Measurements from ENCODE around the gene NELFA.

The NELFA gene

GRCh38 chr4:1983053-1983845 is 25.5 kb downstream of the NELFA start:
- Histone ChIP-seq H3K4me1 (ENCODE audit: control insufficient read depth, insufficient read depth, low read length) (no peaks in the 10 kb centered on the region), H3K9me3 (ENCODE audit: control insufficient read depth, low read length) (no peaks in the 10 kb centered on the region), H3K9ac (ENCODE audit: low read length) (no peak overlapping the region), H3K27me3 (ENCODE audit: control insufficient read depth, insufficient read depth, low read length) (no peaks in the 10 kb centered on the region), H3K36me3 (ENCODE audit: control insufficient read depth, insufficient read depth, low read length) (peaks cover 18% of the 10 kb centered on the region), H3K4me3 (ENCODE audit: low read length) (no peak overlapping the region)

GRCh38 chr4:1982124-1983052 is 26.4 kb downstream of the NELFA start:
- Histone ChIP-seq H3K27me3 (ENCODE audit: control insufficient read depth, insufficient read depth, low read length) (no peaks in the 10 kb centered on the region), H3K9me3 (ENCODE audit: control insufficient read depth, low read length) (no peaks in the 10 kb centered on the region), H3K4me1 (ENCODE audit: control insufficient read depth, insufficient read depth, low read length) (no peaks in the 10 kb centered on the region), H3K9ac (ENCODE audit: low read length) (no peak overlapping the region), H3K4me3 (ENCODE audit: low read length) (no peak overlapping the region), H3K36me3 (ENCODE audit: control insufficient read depth, insufficient read depth, low read length) (peaks cover 18% of the 10 kb centered on the region)

- H3K9me3 ChIP-seq (ENCODE audit: control insufficient read depth, low read length): no peaks in the 10 kb centered on the region
- no peaks in the 10 kb centered on the region for H3K27me3 ChIP-seq (ENCODE audit: control insufficient read depth, insufficient read depth, low read length)
- H3K4me1 ChIP-seq (ENCODE audit: control insufficient read depth, insufficient read depth, low read length): no peaks in the 10 kb centered on the region
- H3K36me3 ChIP-seq (ENCODE audit: control insufficient read depth, insufficient read depth, low read length): peaks cover 26% of the 10 kb centered on the region
- no peak overlapping the region for H3K4me3 ChIP-seq (ENCODE audit: low read length)
- no peak overlapping the region for H3K9ac ChIP-seq (ENCODE audit: low read length)
These were observed 27.3 kb downstream of the NELFA start for GRCh38 chr4:1981251-1982058.

- Histone ChIP-seq H3K4me1 (ENCODE audit: control insufficient read depth, insufficient read depth, low read length) (no peaks in the 10 kb centered on the region), H3K9ac (ENCODE audit: low read length) (no peak overlapping the region), H3K36me3 (ENCODE audit: control insufficient read depth, insufficient read depth, low read length) (peaks cover 26% of the 10 kb centered on the region)
These were observed 28.2 kb downstream of the NELFA start for GRCh38 chr4:1980561-1981041.

GRCh38 chr4:1979477-1980196 is 29.1 kb downstream of the NELFA start:
- Histone ChIP-seq H3K4me1 (ENCODE audit: control insufficient read depth, insufficient read depth, low read length) (no peaks in the 10 kb centered on the region), H3K4me3 (ENCODE audit: low read length) (no peak overlapping the region), H3K9me3 (ENCODE audit: control insufficient read depth, low read length) (no peaks in the 10 kb centered on the region), H3K27me3 (ENCODE audit: control insufficient read depth, insufficient read depth, low read length) (no peaks in the 10 kb centered on the region), H3K36me3 (ENCODE audit: control insufficient read depth, insufficient read depth, low read length) (peaks cover 26% of the 10 kb centered on the region), H3K9ac (ENCODE audit: low read length) (no peak overlapping the region)

More at GRCh38 chr4:1980561-1981041, 28.2 kb downstream of the NELFA start:
- Histone ChIP-seq H3K9me3 (ENCODE audit: control insufficient read depth, low read length) (no peaks in the 10 kb centered on the region), H3K4me3 (ENCODE audit: low read length) (no peak overlapping the region), H3K27me3 (ENCODE audit: control insufficient read depth, insufficient read depth, low read length) (no peaks in the 10 kb centered on the region)

- H3K36me3 ChIP-seq (ENCODE audit: control insufficient read depth, insufficient read depth, low read length): peaks cover 22% of the 10 kb centered on the region
These were observed 29.9 kb downstream of the NELFA start for GRCh38 chr4:1978741-1979476.

GRCh38 chr4:1978226-1978625 is 30.5 kb downstream of the NELFA start:
- H3K4me1 ChIP-seq (ENCODE audit: control insufficient read depth, insufficient read depth, low read length): no peaks in the 10 kb centered on the region
- H3K27me3 ChIP-seq (ENCODE audit: control insufficient read depth, insufficient read depth, low read length): no peaks in the 10 kb centered on the region
- H3K9ac ChIP-seq (ENCODE audit: low read length): no peak overlapping the region
- H3K36me3 ChIP-seq (ENCODE audit: control insufficient read depth, insufficient read depth, low read length): peaks cover 15% of the 10 kb centered on the region
- no peak overlapping the region for H3K4me3 ChIP-seq (ENCODE audit: low read length)
- H3K9me3 ChIP-seq (ENCODE audit: control insufficient read depth, low read length): no peaks in the 10 kb centered on the region

More at GRCh38 chr4:1978741-1979476, 29.9 kb downstream of the NELFA start:
- Histone ChIP-seq H3K9ac (ENCODE audit: low read length) (no peak overlapping the region), H3K9me3 (ENCODE audit: control insufficient read depth, low read length) (no peaks in the 10 kb centered on the region), H3K4me1 (ENCODE audit: control insufficient read depth, insufficient read depth, low read length) (no peaks in the 10 kb centered on the region), H3K27me3 (ENCODE audit: control insufficient read depth, insufficient read depth, low read length) (no peaks in the 10 kb centered on the region), H3K4me3 (ENCODE audit: low read length) (no peak overlapping the region)

GRCh38 chr4:1976416-1977352 is 32.1 kb downstream of the NELFA start:
- Histone ChIP-seq H3K9ac (ENCODE audit: low read length) (no peak overlapping the region), H3K9me3 (ENCODE audit: control insufficient read depth, low read length) (no peaks in the 10 kb centered on the region), H3K27me3 (ENCODE audit: control insufficient read depth, insufficient read depth, low read length) (no peaks in the 10 kb centered on the region), H3K4me3 (ENCODE audit: low read length) (no peak overlapping the region), H3K4me1 (ENCODE audit: control insufficient read depth, insufficient read depth, low read length) (no peaks in the 10 kb centered on the region), H3K36me3 (ENCODE audit: control insufficient read depth, insufficient read depth, low read length) (peaks cover 13% of the 10 kb centered on the region)

- H3K4me3 ChIP-seq (ENCODE audit: low read length): no peak overlapping the region
- peaks cover 13% of the 10 kb centered on the region for H3K36me3 ChIP-seq (ENCODE audit: control insufficient read depth, insufficient read depth, low read length)
These were observed 32.9 kb downstream of the NELFA start for GRCh38 chr4:1975880-1976279.

GRCh38 chr4:1975391-1975801 is 33.4 kb downstream of the NELFA start:
- H3K4me1 ChIP-seq (ENCODE audit: control insufficient read depth, insufficient read depth, low read length): no peaks in the 10 kb centered on the region
- H3K9ac ChIP-seq (ENCODE audit: low read length): no peak overlapping the region
- no peaks in the 10 kb centered on the region for H3K27me3 ChIP-seq (ENCODE audit: control insufficient read depth, insufficient read depth, low read length)
- H3K4me3 ChIP-seq (ENCODE audit: low read length): no peak overlapping the region
- H3K9me3 ChIP-seq (ENCODE audit: control insufficient read depth, low read length): no peaks in the 10 kb centered on the region
- peaks cover 10% of the 10 kb centered on the region for H3K36me3 ChIP-seq (ENCODE audit: control insufficient read depth, insufficient read depth, low read length)

More at GRCh38 chr4:1975880-1976279, 32.9 kb downstream of the NELFA start:
- Histone ChIP-seq H3K9ac (ENCODE audit: low read length) (no peak overlapping the region), H3K4me1 (ENCODE audit: control insufficient read depth, insufficient read depth, low read length) (no peaks in the 10 kb centered on the region), H3K27me3 (ENCODE audit: control insufficient read depth, insufficient read depth, low read length) (no peaks in the 10 kb centered on the region), H3K9me3 (ENCODE audit: control insufficient read depth, low read length) (no peaks in the 10 kb centered on the region)

Measured in mucosa of stomach (tissue), 1 donor.